KBM-7 (cell line): ENCODE measurements around the gene KIF16B.

Experiments
- DNase-seq: peaks from one replicate; pipeline ENCODE4 v3.0.0-alpha.2; 2015
- in situ Hi-C: fragments of 300-500 bp; cut with MboI; formaldehyde crosslinking; loops from 2 replicates; pipeline ENCODE4 v1.14.3; 2020; ENCODE audit warnings: low sequenced_read_pairs, low pct_unique_long_range_greater_than_20kb, mixed read lengths

The KIF16B gene

DNA sequence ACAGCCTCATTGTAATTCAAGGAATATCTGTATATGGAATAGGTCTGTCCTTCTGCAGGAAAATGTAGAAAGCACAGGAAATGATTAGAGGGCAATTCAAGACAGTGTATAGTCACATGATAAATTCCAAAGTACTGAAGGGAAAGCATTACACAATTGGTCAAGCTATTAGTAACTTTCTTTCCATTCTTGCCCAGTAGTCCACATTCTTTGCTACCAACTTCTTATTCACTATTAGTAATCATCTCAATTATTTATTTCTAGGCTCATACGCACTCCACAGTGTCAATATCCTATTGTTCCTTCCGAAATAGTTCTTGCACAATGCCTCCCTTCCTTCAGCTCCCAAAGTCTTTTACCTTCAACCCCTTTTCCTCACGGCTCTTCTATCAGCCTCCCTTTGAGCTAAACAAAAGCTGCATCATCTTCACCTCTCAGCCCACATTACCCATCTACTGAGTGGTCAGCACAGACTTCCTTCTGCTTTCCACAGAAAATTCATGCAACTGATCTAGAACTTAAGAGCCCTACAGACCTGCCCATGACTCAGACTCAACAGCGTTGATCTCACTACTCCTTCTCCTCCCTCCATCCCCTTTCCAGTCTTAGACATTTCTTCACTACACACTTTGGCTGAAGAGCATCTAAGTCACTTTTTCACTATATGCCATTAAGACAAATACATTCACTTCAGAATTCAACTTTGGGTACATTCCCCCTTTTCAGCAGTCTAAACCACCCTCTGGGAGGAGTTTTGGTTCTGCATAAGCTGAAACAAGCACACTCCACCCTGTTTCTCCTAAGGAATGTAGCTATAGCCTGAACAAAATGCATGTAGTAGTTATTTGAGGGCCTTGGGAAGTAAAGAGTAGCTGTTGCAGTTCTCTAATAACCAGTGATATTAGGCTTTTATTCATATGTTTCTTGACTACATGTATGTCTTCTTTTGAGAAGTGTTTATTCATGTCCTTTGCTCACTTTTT is 157.9 kb downstream of the KIF16B start:
- in situ Hi-C loops, result no loop called here
- no peak for DNase-seq

DNA sequence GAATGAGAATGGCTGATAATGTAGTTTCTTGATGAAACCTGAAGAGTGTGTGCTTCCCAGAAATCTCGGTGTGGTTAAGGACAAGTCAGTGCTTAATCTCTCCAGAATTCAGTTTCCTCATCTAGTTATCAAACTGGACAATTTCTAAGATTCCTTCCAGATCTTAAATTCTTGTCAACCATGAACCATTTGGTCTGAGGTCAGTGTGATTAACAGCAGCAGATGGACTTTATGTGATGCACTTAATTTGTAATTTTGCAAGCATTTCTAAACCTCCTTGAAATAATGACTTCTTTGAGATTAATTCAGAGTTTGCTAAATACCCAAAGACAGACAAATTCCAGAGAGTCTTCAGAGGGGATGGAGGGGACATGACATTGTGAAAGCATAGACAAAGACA is 160.3 kb downstream of the KIF16B start:
- no peak for DNase-seq
- in situ Hi-C loops, result no loop called here

DNA sequence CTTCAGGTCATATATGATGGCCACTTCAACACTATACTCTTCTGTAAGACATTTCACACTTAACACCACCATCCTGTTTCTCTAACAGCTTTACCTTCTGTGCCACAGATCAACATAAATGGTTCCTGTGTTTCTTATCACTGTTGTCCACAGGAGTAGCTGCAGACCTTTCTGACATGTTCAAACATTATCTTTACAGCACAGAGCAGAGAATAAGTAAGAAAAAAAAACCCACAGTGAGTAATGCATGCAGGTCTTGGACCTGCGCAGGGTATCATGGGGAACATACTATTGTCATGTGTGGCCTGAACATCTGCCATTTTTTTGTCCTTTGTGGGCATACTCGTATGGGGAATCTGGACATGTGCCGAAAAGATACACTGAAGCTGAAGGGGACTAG is 161.9 kb downstream of the KIF16B start:
- DNase-seq, result no peak
- in situ Hi-C loops, result no loop called here

DNA sequence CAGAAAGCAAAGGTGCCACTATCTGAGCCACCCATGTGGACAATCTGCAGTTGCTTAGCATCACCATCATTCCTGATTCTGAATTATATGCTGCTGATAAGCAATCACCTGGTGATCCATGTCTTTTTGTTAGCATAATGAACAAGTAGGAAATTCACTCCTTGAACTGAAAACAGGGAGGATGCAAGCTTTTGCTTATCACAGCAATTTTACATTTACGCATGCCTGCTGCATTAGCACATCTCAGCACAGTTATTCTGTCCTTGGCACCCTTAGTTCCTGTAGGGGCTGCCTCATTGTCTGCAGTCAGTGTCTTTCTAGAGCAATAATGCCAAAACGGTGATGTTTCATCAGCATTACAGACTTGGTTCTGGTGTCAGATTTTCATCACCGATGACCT is 162.6 kb downstream of the KIF16B start:
- DNase-seq, result no peak
- in situ Hi-C loops, result no loop called here

DNA sequence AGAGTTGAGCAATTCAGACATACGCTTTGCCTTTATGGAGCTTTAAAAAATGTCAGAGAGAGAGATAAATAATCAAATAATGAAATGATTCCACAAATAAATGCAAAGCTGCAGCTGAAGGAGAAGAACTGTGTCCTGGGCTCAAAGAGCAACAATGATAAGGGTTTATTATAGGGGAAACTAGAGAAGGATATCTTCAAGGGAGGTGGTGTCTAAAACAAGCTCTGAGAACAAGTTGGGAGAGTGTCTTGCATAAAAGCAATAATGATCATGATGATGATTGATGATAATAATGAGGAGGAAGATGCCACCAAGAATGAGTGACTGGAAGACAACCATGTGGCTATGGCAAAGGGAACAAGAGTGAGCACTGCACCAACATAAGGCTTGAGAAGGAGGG is 164.3 kb downstream of the KIF16B start:
- in situ Hi-C loops, result no loop called here
- DNase-seq, result no peak

DNA sequence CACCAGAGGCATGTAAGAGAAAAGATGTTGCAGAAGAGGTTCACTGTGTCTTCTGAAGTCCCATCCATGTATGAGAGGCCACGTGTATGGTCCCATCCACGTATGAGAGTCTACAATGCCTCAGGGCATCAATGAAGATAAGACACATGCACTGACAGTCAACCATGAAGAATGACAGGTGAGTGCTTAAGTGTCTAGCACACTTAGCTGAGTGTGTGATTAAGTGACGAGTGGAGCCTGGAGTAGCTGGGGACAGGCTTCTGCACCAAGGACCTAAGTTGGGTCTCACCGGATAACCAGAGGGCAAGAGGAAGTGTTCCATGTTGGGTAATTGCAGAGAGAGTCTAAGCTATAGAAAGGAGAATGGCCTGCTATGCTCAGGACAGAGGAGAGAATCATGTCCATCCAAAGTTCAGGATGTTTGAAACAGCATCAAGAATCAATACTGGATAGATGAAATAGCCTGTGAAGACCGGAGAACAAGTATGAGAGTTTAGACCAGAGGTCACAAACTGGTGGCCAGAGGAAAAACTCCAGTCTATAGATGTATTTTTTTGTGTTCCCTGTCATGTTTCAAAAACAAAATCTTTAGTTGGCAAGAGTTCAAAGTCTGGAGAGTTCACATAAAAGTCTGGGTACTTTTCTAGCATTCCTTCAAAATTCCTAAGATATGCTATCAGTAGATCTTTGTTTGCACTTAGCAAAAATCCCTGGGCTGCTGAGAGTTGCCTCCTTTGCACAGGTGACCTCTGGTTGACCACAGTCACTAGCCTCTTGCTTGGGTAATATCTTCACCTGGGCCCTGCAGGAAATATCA is 165.8 kb downstream of the KIF16B start:
- in situ Hi-C loops, result no loop called here
- no peak for DNase-seq

DNA sequence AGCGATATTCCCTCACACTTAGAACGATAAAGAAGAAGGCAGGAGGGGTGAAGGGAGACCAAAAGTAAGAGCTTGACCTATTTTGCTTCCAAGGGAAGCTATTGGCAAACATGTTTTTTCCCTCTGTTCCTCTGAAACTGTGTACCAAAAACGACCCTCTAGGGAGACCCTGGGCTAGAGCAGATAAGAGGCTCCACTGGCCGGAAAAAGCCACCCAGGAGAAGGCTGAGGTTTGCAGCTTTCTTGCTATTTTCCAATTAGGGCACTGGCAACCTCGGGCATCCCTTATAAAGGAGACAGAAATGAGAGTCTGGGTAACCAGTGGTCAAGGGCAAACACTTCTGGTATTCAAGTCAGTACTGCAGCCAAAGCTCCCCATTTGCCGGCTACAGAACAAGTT is 168.0 kb downstream of the KIF16B start:
- DNase-seq, result no peak
- in situ Hi-C loops, result no loop called here

DNA sequence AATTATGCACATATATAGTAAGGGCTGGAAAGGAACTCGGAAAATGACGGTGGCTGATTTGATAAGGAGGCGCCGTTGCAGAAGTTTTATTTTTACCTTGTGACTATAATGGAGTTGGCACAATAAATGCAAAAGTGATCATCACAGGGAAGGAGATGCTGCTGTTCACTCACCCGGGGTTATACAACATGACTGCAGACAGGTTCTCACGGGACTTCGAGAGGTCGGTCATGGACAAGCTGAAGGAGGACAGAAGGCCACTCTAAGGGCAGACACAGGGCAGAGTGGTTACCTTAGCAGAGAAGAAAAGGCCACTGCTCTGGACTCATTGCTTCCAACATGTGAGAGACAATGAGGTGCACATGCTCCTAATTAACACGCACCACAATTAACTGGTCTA is 168.6 kb downstream of the KIF16B start:
- in situ Hi-C loops, result no loop called here

DNA sequence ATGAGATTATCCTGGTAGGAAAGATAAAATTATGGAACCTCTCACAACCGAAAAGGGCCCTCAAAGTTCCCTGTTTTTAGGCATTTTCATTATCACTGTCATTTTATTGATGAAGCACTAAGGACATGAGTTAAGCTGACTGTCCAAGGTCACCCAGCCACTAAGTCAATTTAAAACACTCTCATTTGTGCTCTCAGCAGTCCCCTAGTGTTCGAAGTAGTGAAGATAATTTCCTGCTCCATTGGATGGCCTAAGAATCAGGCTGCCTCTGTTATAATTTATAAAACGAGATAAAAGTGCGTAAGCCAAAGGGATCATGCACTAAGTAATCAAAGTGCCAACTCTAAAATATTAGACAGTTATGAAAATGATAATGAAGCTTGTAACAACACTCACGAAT is 169.1 kb downstream of the KIF16B start:
- no peak for DNase-seq

More for the DNA sequence above, 168.6 kb downstream of the KIF16B start:
- DNase-seq, result no peak

DNA sequence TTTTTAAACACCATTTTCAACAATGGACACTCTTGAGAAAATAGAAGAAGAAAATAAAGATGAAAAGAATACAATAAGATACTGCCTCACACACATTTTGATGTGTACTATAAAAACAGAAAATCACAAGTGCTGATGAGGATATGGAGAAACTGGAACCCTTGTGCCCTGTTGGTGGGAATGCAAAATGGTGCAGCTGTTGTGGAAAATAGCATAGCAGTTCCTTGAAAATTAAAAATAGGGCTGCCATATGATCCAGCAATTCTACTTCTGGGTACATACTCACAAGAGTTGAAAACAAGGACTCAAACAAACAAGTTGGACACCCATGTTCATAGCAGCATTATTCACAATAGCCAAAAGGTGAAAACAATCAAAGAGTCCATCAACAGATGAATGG is 173.0 kb downstream of the KIF16B start:
- no peak for DNase-seq
- in situ Hi-C loops, result no loop called here

More for the DNA sequence above, 169.1 kb downstream of the KIF16B start:
- in situ Hi-C loops, result no loop called here

DNA sequence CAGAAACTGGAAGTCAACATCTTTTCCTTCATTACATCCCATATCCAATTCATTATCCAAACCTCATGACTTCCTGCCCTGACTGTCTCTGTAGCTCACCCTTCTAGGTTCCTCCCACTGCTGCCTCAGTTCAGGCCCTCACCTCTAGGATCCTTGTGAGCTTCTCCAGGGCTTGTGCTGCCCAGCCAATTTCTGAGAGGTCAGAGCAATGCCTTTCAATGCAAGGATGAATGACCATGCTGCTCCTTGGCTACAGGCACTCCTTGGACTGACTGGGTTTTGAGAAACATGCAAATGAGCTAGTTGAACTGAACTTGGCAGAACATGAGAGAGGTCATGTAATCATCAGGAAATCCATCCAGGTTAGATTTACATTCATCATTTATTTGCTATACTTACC is 173.4 kb downstream of the KIF16B start:
- no peak for DNase-seq
- in situ Hi-C loops, result no loop called here

DNA sequence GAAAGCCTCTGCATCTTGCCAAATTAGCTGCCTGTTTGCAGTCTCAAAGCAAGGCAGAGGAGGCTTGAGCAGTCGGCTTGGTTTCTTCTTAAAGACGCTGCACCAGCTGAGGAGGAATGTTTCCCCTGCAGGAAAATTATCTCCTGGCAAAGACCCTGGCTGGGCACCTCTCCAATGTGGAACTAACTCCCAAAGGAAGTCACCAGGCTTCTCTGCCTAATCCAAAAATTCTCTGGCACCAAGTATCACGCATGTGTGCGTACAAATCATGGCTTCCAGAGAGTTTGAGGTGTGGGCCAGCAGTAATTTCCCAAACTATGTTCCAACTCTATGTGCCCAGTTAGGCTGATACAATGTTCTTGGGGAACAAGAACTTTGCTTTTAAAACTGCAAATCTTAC is 176.2 kb downstream of the KIF16B start:
- DNase-seq, result no peak
- in situ Hi-C loops, result no loop called here

DNA sequence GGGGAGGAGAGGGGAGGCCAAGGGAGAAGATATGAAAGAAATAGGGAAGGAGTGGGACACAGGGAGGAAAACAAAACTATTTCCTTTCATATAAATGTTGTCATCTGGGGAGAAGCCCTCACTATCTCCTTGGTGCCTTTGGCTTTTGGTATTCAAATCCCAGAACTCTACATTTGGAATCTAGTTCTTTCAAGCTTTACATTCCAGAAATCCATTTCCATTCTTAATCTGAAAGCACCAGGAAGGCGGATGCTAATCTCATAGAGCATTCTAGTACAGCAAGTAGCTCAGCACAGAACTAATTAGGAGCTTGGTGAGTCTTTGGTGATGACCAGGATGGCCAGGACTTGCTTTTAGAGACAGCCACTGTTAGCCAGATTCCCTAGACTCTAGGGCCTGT is 177.9 kb downstream of the KIF16B start:
- no peak for DNase-seq
- in situ Hi-C loops, result no loop called here

DNA sequence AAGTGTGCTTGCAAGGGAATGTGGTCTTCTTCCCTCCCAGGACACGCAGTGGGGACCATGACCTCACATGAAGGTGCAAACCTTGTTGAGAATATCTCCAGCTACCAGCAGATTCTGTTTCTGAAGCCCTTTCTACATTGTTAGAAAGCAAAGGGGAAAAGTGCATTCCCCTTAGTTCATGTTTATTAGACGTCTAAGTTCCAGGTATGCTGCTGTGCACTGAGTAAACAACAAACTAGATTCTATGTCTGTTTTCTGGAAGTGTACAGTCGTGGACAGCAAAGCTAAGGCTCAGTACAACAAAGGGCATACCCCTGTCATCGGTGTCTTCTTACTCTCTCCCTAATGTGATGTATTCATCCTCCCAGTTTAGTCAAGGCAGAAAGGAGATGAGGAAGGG is 178.5 kb downstream of the KIF16B start:
- in situ Hi-C loops, result no loop called here

DNA sequence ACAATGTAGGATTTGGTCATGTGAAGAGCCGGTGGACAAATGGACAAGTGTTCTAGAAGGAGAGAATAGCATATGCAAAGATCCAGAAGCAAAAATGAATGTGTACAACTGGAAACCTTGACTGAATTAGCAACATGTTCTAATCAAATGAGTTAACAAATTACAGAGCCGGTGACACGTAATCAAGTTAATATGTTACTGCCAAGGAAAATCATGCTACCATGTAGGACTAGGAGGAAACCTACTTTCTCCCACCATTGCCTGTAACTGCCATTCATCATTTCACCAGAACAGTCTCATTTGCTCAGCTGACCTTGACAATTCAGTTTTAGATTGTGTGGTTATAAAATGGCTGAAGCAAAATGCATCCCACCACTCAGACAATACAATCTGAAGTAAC is 179.4 kb downstream of the KIF16B start:
- in situ Hi-C loops, result no loop called here
- no peak for DNase-seq

More for the DNA sequence above, 178.5 kb downstream of the KIF16B start:
- DNase-seq, result no peak

DNA sequence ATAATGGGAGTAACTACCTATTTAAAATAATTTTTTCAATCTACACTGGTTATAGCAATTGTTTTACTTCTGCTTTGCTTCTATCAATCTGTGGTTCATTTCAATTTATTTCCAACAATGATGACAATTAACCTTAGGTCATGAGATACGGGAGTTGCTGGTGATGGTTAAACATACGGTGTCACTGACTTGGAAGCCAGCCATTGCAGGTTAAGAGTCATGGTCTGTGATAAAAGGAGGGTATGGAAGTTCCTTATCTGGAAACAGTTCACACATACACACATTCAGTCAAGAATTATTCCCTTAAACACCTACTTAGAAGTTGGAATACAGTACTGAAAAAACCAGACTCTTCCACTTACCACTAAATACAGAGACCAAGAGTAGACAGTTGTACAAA is 180.0 kb downstream of the KIF16B start:
- DNase-seq, result no peak
- in situ Hi-C loops, result no loop called here

DNA sequence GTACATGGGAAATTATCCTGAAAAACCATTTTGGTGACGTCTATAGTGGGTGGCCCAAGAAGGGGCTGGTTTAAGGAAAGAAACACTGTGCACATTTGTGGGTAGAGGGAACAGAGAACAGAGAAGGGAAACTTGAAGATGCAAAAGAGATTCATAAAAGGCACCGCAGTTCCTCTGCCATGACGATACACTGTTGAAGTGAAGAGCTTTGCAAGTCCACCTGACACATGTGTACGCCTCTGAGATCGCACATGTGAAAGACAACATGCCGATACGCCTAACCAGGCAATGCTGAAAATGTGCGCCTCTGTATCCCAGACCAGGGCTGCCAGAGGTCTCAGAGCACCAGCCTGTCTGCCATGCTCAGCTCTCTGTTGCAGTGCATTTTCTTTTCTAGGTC is 180.9 kb downstream of the KIF16B start:
- in situ Hi-C loops, result no loop called here
- DNase-seq, result no peak

DNA sequence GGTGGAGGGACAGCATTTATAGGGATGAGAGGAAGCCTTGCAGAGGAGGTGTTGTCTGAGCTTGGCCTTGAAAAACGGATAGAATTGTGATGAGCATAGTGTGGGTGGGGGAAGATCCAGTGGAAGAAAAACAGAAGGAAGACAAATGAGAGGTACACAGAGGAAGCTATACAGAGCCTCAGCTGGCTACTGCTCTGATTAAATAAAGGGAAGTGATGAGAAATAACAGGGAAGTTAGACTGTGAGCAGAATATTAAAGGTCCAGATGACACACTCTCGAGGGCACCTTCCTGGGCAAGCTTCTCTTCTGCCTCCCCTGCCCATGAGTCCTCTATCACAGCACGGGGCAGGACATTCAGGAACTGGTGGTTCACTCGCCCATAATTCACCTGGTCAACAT is 182.3 kb downstream of the KIF16B start:
- peak; percentile 2 for DNase-seq
- in situ Hi-C loops, result no loop called here

DNA sequence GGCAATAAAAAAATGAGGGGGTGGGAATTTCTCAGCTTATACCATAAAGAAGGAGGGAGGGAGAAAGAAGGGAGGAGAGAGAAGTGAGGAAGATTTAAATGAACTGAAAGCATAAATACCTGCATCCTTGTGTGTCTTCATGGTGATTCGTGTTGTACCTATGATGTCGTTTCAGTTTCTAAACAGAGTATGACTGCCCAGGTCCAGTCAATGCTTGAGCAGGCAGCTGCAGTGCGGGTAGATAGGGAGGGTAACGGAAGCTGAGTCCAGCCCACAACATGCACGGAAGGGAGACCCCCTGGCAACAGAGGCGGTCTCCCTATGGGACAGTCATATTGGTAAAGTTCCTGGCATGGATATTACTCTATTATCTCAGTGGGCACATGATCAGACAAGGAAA is 184.5 kb downstream of the KIF16B start:
- in situ Hi-C loops, result no loop called here
- DNase-seq, result no peak

DNA sequence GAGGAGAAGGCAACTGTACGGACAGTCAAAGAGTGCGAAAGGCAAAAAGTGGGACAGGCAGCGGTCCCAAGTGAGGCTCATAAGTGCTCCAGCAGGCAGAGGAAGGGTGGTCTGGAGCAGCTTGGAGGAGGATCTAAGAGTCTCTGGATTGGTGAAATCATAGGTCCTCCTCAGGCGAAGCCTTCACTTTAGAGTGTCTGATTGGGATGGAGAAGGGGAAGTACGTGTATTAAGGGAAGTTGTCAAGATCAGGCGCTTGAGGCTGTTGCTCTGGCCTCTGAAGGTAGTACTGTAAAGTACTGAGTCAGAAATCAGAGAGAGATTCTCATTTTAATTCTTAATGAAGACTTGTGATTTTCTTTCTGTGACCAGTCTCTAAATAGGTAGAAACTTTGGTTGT is 185.6 kb downstream of the KIF16B start:
- peak; percentile 19 for DNase-seq
- in situ Hi-C loops, result no loop called here
